GM12874 (cell line): ENCODE data around the gene ADAMTS5.

ENCODE experiments used
- CTCF ChIP-seq: IDR thresholded peaks from 2 replicates; pipeline ENCODE4 v1.5.1; 2011; ENCODE audit warnings: low read depth, mild to moderate bottlenecking, control low read depth, low read length, moderate library complexity; ENCODE audit not compliant: insufficient read depth

The ADAMTS5 gene

DNA sequence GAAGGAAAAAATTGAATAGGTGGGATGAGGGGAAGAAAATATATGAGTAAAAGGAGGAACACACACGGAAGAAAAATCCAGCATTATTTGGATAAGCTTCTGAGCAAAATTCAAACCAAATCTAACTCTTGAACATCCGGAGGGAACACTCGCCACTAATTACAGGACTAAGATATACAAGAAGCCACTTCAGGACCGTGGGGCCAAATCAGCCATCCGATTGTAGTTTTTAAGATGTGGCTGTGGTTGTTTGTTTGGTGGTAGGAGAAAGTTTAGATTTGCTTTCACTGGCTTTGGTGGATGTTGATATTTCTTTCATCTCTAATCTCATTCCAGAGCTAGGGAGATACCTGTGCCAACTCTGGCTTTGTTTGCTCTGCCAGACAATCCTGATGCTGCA lies 78.0 kb downstream of the ADAMTS5 start:
- no peak for TF ChIP-seq CTCF

- no peak for TF ChIP-seq CTCF
Observed at GRCh38 chr21:26888256-26888655, 78.6 kb downstream of the ADAMTS5 start.

DNA sequence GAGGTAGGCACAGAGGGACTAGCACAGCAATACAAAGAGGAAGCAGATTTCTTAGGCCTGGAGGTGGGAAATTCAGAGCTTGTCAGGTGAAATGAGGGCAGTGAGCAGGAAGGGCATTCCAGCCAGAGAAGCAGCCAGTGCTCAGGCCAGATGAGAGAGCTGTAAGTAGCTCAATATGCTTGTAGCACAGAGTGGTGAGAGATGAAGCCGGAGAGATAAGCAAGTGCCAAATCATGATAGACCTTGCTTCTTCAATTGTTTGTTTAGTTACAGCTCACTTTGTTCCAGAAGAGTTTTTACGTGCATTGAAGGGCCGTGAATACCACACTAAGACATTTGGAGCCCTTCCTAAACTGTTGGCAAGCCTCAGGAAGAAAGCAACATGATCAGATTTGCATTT lies 79.6 kb downstream of the ADAMTS5 start:
- no peak for TF ChIP-seq CTCF

DNA sequence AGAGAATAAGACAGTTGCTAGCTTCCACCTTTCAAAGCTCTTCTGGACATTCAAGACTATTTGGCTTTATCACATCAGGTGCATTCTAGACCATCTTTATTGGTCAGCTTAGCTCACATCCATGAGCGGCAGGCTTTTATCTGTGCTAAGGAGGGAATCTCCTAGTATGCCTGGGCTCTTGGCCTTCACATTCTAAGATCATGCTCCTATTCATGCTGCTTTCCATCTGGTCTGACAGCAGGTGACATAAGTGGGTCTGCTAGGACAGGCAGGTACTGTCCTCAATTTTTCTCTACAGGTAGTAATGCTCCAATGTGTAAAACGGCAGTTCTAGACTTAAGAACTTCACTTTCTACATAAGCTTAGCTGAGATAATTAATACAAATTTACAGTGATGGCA lies 82.5 kb downstream of the ADAMTS5 start:
- no peak for TF ChIP-seq CTCF

GRCh38 chr21:26883768-26884167 lies 83.1 kb downstream of the ADAMTS5 start:
- no peak for TF ChIP-seq CTCF

DNA sequence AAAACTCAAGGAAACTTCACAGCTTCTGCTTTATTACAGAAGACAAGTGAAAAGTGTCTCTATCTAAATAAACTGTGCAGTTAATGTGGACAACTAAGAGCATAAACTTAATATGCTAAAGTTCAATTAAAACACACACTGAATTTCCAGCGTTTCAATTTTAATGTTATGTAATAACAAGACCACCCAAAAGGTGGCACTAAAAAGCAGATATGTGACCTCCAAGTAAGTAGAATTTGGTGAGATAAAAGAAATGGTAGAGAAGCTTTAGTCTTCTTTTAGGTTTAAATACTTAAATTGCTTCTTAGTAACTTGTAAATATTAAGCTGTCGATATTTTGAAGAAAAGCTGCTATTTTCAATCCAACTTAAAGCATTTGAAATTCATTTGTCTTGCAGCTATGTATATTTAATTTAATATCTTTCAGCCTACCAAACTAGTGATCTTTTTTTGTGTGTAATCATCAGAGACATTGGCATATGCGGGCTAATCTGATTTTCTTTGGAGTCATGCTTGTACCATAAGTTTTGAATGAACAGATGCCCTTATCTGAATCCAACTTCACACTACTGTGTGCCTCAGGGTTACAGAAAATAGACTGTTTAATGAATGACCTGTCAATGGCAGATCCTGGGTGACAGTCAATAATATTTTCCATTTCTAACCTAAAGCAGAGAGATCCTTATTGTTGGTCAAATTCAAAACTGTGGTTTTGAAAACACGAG lies 85.2 kb downstream of the ADAMTS5 start:
- no peak for TF ChIP-seq CTCF

GRCh38 chr21:26877018-26877417 lies 89.9 kb downstream of the ADAMTS5 start:
- TF ChIP-seq CTCF: no peak
